GM18519 (cell line): ENCODE results near the gene ANKRD18B.
"Not testable (repeated sequence)": the region's sequence is repeated elsewhere in the genome, so short reads cannot be mapped to it uniquely, and the experiment has no call there.

Source experiments
- ATAC-seq: cut with Tn5 transposase; IDR thresholded peaks from one replicate; pipeline ENCODE4 v1.9.1; 2021; ENCODE audit warnings: mild to moderate bottlenecking, moderate library complexity; ENCODE audit not compliant: unreplicated experiment, low FRiP score

ANKRD18B gene

GRCh38 chr9:33604249-33604648 lies 80.2 kb downstream of the ANKRD18B start:
- not testable (repeated sequence) for ATAC-seq

DNA sequence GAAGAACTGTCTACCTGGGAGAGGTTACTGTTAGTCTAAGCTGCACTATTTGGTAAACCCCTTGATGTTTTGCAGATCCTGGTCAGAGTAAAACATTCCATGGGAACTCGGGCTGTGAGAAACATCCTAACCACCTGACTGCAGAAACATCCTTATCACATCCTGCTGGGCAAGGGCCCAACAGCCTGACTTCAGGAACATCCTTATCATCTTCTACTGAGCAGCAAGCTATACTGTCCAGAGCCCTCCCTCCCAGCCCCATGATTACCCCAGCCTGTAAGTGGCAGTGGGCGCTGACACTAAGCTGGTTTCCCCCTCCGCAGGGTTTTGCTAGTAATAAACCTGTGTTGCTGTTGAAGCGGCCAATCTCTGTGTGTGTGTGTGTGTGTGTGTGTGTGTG lies 80.9 kb downstream of the ANKRD18B start:
- ATAC-seq = not testable (repeated sequence)

- no peak for ATAC-seq
These were observed 87.3 kb downstream of the ANKRD18B start for GRCh38 chr9:33611358-33611757.

DNA sequence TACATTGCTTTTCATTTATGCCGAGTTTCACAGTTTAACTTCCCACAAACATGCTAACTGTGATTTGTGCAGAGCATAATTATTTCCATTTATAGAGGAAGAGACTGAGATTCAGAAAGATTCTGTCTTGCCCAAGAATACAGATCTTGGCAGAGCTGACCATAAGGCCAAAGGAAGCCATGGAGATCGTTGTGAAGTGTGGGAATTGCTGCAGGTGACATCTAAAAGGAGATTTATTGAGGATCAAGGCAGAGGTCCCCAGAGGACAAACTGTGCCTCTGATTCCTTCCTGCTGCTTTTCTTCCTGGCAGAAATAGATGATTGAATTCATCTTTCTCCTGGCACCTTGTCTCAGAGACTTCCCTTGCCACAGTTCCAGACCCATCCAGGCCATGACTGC lies 88.4 kb downstream of the ANKRD18B start:
- ATAC-seq = not testable (repeated sequence)

DNA sequence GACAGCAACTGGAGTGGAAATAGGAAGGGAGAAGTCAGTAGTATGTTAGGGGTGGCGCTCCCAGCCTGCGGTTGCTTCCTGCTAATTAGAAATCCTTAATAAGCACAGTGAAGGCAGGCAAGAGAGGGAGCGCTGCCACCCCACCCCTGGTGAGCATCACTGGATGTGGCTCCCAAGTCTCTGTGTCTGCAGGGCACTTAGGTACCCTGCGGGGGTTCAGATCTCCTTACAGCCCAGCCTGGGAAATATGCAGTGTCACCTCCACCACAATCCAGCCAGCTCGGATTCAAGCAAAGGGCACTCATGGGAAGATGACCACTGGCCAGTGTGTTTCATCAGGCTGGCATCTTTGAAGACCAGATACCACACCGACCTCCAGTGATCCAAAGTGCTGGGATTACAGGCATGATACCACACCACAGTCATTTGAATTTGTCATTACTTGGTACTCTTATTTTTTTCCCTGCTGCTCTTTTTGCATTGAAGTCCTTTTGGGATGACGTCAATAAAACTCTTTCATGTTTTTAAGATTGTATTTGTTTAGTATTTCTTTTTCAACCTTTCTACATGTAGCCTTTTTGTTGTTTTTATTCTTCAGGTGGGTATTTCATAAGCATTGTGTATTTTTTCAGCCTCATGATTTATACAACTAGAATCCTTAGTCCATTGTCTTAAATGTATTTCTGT lies 90.1 kb downstream of the ANKRD18B start:
- ATAC-seq = no peak

DNA sequence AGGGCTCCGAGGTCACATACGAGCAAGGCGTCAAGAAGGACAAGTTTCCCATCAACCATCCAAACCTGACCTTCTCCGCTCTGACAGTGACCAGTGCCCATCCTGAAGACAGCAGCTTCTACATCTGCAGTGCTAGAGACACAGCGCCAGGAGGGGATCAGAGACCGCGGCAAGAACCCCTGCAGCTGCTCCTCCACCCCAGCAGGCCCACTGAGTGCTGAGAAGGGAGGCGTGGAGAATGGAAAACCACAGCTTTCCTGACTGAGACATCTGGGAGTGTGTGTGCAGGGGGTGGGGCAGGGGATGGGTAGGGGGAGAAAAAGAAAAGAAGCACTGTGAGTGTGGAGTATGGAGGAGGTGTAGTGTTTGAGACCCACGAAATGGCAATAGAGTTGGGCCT lies 94.3 kb downstream of the ANKRD18B start:
- not testable (repeated sequence) for ATAC-seq

DNA sequence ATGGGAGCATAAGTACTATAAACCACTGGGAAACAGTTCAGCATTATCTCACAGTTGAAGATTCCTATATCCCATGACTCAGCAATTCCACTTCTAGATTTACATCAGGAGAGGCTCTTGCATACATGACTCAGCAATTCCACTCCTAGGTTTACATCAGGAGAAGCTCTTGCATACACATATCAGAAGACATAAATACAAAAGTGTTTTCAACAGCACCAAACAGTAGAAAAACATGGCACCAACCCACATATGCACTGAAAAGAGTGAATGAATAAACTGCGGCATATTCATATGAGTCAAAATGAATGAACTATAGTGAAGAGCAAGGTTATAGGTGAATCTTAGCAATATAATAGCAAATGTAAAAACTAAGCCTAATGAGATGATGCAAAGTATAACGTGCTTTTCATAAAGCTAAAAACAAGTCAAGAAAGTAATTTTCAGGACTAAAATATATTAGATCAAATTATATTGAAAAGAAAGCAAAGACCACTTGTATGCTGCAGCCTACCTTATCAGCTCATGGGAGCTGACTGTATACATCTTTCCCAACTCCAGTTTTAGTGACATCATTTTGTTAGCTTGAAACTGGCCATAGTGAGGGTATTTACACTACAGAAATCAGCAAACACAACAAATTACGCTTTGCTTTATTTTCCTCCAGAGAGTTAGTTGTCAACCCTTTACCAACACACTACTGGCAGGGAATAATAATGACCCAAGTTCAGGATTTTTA lies 95.8 kb downstream of the ANKRD18B start:
- ATAC-seq = no peak

- ATAC-seq = no peak
These were observed 96.8 kb downstream of the ANKRD18B start for GRCh38 chr9:33620738-33621439.
